Kidney (tissue), 14 donors: ENCODE data around the gene HDAC11. TPM values are rescaled to one million over a fixed set of nuclear protein-coding genes. Genes with fewer than 3 reads are reported as not detected.

Experiments
- DNase-seq, 5 donors: peaks; one replicate each; pipeline ENCODE4 v3.0.0-alpha.2; 2013 to 2020
- FAIRE-seq: peaks from 2 replicates; lab custom pipeline; 2012; peaks lifted over from hg19 to GRCh38; lab: Jason Lieb, UNC
- H3K27ac ChIP-seq, 2 donors: one replicate each; pipeline ENCODE4 v1.7.0; 2013; ENCODE audit warnings: low read depth in 2 of 2, low read length in 2 of 2, inconsistent platforms in 1 of 2
- H3K27me3 ChIP-seq: one replicate; pipeline ENCODE4 v1.7.1; 2013; ENCODE audit warnings: low read length, inconsistent platforms; ENCODE audit not compliant: control insufficient read depth, insufficient read depth
- H3K36me3 ChIP-seq, 3 donors: one replicate each; pipeline versions ENCODE4 v1.7.0 to v1.7.1; 2013; ENCODE audit warnings: low read length in 3 of 3, control low read depth in 1 of 3, inconsistent platforms in 1 of 3; ENCODE audit not compliant: insufficient read depth in 3 of 3, control insufficient read depth in 2 of 3
- H3K4me1 ChIP-seq, 3 donors: one replicate each; pipeline versions ENCODE4 v1.7.0 to v1.7.1; 2013; ENCODE audit warnings: low read length in 3 of 3, inconsistent platforms in 1 of 3, low read depth in 1 of 3; ENCODE audit not compliant: control insufficient read depth in 2 of 3, insufficient read depth in 2 of 3
- H3K4me3 ChIP-seq, 3 donors: one replicate each; pipeline versions ENCODE4 v1.7.0 to v1.8.1; 2013; ENCODE audit warnings: low read length in 3 of 3, control low read depth in 1 of 3, inconsistent platforms in 1 of 3
- H3K9ac ChIP-seq, 3 donors: one replicate each; pipeline versions ENCODE4 v1.7.0 to v1.7.1; 2013; ENCODE audit warnings: low read length in 3 of 3, control low read depth in 1 of 3, inconsistent platforms in 1 of 3
- H3K9me3 ChIP-seq, 3 donors: one replicate each; pipeline versions ENCODE4 v1.7.0 to v1.7.1; 2013; ENCODE audit warnings: low read length in 3 of 3, control low read depth in 1 of 3, inconsistent platforms in 1 of 3; ENCODE audit not compliant: control insufficient read depth in 2 of 3, insufficient read depth in 1 of 3
- CTCF ChIP-seq: IDR thresholded peaks from 3 replicates; pipeline ENCODE4 v1.5.1; 2012; ENCODE audit warnings: mild to moderate bottlenecking, moderate library complexity, borderline replicate concordance; ENCODE audit not compliant: insufficient read depth; ENCODE audit errors: extremely low read depth
- intact Hi-C: fragments of 100-400 bp; cut with DNase I; formaldehyde crosslinking; loops from one replicate; pipeline ENCODE4 v1.11.1; 2022
- polyA plus RNA-seq: library from polyadenylated mRNA; stranded (reverse); fragments of 350-450 nt; fragmentation: Illumina TruSeq; extraction: RNeasy Lipid Tissue Mini Kit (QIAGEN cat#74804); gene quantifications from one replicate; pipeline ENCODE4 v1.2.3, GENCODE V29; 2014; ENCODE audit warnings: low read depth, low replicate concordance; ENCODE audit not compliant: insufficient read depth
- total RNA-seq: library from RNA; stranded (reverse); fragmentation: NEBNext Ultra II Directional; extraction: Animal tissue kit (Norgen Biotek cat#: 25700); gene quantifications from one replicate; pipeline ENCODE4 v1.2.1, GENCODE V29; 2021
- donor health status: control.
- donor health status: control.
- donor health status: control.
- donor health status: control.
- donor health status: control.
- donor health status: DM: yes; HTN: yes; CAD: no.
- donor health status: Normal renal cell carcinoma (clear cell type).

The HDAC11 gene
- total and polyA plus RNA-seq, 2 donors from 2014 or later: 28.3 to 43.7 TPM

DNA sequence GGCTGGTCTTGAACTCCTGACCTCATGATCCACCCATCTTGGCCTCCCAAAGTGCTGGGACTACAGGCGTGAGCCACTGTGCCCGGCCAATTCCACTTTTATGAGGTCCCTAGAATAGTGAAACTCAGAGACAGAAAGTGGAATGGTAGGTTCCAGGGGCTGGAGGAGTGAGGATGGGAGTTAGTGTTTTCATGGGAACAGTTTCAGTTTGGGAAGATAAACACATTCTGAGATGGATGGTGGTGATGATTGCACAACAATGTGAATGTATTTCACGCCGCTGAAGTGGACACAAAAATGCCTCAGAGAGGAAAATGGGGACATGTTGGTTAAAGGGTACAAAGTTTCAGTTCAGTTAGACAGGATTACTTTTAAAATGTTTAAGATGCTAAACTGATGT is 22.5 kb upstream of the HDAC11 start:
- DNase-seq: no peak
- intact Hi-C loops: no loop called here

DNA sequence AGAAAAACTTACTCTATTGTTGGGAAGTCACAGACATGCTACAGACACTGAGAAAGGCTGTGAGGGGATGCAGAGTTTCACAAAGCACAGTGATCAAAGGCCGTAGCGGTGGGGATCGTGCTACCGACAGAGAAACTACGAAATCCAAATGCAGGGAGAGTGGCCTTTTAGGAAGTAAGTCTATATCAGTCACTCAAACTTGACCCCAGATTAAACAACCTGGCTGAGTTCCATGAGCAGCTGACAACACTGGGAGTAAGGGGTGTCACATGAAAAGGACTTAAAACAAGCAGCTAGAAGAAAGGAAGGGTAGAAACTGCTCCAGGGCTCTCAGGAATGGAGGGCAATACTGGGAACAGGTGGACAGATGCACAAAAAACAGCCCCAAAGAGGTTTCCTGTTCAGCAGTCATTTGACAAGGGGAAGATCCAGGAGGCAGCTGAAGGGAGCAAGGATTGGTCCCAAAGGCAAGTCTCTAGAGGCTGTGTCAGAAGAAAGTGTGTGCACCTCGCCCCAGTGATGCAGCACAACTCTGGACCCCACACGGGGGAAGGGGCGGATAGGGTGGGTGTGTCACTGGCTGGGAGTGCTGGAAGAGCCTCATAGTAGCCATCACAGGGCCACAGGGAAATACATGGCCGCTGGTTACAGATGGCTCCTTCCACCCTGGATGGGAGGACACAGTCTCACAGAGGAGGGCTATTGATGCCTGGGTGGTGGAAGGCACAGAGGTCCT is 20.3 kb upstream of the HDAC11 start:
- no peaks in the 10 kb centered on the region for H3K27me3 ChIP-seq
- intact Hi-C loops: no loop called here
- no peak for TF ChIP-seq CTCF
- FAIRE-seq (no peak), DNase-seq (no peak)
- no peak overlapping the region for H3K9ac ChIP-seq
- peaks cover 0 to 3% (median 0%) of the 10 kb centered on the region in 3 donors for H3K4me1 ChIP-seq
- H3K9me3 ChIP-seq: no peaks in the 10 kb centered on the region
- H3K36me3 ChIP-seq: no peaks in the 10 kb centered on the region
- no peak overlapping the region for H3K27ac ChIP-seq
- H3K4me3 ChIP-seq: no peak overlapping the region

More for the DNA sequence above, 22.5 kb upstream of the HDAC11 start:
- no peak overlapping the region for H3K27ac ChIP-seq
- H3K4me3 ChIP-seq: no peak overlapping the region
- FAIRE-seq: no peak
- no peaks in the 10 kb centered on the region for H3K9me3 ChIP-seq
- no peaks in the 10 kb centered on the region for H3K4me1 ChIP-seq
- no peak for TF ChIP-seq CTCF
- no peak overlapping the region for H3K9ac ChIP-seq
- no peaks in the 10 kb centered on the region for H3K36me3 ChIP-seq
- H3K27me3 ChIP-seq: no peaks in the 10 kb centered on the region

DNA sequence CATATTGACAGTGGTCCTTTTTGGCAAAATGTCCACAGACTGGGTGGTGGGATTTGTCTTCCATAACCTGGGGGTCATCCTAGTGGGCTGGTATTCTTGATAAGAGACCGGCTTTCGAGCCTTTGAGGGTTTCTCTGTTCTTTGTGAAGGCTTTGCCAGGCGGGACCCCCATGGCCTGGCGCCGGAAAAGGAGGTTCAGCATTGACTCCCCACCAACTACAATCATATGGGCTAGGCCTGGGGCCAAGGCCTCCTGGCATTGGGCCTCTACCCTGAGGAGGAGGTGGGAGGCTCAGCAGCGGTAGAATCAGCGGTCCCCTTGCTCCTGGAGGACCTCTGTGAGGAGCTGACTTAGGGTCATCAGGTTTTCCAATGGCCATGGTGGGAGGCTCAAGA is 19.8 kb upstream of the HDAC11 start:
- Histone ChIP-seq H3K9ac (no peak overlapping the region), H3K36me3 (no peaks in the 10 kb centered on the region), H3K9me3 (no peaks in the 10 kb centered on the region), H3K27ac (no peak overlapping the region), H3K4me1 (peaks cover 0 to 3% (median 0%) of the 10 kb centered on the region in 3 donors), H3K4me3 (no peak overlapping the region), H3K27me3 (no peaks in the 10 kb centered on the region)
- FAIRE-seq (no peak), DNase-seq (no peak)
- no peak for TF ChIP-seq CTCF
- intact Hi-C loops: no loop called here
